Stimulated activated CD8-positive, alpha-beta memory T cell treated with anti-CD3 and anti-CD28 coated beads, Interleukin-4, amount 100 ng/mL, for 4 hours (primary cell): Measurements from ENCODE around the gene GTPBP10.

ENCODE experiments used
- DNase-seq, 2 donors: peaks; one replicate each; pipeline ENCODE4 v3.0.0-alpha.2; 2020; ENCODE audit warnings: low read depth in 2 of 2, low spot score in 1 of 2

The GTPBP10 gene

DNA sequence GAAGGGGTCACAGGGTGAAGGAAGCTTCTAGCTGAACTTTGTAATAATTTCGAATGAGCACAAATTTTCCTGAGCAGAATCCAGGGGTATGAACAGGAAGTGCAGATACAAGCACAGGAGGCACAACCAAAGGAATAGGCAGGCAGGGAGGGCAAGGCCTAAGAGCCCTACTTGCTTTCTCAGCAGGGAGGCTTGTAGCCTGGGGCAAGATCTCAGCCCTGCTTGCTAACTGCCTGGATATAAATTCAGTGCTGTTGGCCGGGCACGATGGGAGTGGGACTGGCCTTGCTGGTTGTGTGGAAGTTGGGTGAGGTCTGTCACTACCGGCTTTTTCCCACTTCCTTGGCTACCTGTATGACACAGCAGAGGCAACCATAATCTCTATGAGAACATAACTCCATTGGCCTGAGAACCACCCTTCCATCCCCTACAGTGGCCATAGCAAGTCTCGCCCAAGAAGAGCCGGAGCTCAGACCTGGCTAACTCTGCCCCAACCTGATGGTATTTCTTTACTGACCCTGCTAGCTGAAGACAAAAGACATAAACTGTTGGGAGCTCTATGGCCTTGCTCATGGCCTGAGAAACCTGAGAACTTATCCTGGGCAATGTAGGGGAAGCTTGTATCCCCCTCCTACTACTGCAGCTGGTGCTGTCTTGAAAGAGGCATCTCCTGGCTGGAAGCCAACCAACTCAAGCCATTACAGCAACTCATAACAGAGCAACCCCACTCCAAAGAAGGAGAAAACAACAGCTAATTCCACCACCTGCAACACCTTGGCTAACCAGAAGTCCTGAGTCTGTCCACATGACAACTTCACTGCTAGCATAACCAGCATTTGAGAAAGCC, 84.3 kb downstream of the GTPBP10 start:
- no peak for DNase-seq

- no peak for DNase-seq
Observed at GRCh38 chr7:90432752-90433151, 86.2 kb downstream of the GTPBP10 start.

DNA sequence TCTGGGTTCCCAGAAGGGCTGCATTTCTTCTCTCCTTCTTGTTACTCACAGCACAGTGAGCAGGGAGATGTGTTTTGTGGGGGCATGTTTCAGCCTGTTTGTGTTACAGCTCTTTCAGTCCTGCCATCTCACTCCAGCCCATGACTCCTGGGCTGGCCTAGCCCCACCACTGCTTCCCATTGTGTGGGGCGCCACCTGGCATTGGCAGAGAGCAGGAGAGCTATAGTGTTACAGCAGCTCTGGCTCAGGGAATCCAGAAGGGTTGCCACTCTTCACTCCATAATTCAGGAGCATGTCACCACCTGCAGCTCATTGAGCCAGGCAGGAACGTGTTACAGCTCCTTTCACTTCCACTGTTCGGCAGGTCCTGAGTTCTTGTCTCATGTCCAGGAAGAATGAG, 86.7 kb downstream of the GTPBP10 start:
- no peak for DNase-seq
